ENCODE measurements around the gene VPS37D.
"Not testable (repeated sequence)": the region's sequence is repeated elsewhere in the genome, so short reads cannot be mapped to it uniquely, and the experiment has no call there.

Gene VPS37D, protein sequence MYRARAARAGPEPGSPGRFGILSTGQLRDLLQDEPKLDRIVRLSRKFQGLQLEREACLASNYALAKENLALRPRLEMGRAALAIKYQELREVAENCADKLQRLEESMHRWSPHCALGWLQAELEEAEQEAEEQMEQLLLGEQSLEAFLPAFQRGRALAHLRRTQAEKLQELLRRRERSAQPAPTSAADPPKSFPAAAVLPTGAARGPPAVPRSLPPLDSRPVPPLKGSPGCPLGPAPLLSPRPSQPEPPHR

DNA sequence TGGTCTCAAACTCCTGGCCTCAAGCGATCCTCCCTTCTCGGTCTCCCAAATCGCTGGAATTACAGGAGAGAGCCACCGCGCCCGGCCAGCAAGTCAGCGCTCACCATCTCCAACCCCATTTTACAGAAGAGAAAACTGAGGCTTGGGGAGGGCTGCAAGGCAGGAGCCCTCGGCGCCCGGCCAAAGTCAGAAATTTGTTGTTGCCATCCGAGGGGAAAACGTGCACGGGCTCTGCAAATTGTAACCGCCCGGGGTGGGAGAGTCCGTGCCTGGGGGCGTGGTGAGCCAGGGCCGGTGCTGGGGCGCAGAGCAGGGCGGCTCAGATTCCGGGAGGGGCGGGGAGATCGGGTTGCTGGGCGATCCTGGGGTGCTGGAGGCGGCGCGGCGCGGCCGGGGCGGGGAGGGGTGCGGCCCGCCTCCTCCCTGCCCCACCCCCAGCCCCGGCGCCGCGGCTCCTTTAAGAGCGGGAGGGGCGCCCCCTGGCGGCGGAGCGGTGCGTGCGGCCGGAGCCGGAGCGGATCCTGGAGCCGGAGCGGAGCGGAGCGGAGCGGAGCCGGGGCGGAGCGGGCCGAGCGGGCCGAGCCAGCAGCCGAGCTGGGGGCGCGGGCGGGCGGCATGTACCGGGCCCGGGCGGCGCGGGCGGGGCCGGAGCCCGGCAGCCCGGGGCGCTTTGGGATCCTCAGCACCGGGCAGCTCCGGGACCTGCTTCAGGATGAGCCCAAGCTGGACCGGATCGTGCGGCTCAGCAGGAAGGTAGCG, at the start of gene VPS37D:
Gene VPS37D, plus strand, starts transcription at position 488 of the 759 bp plus-strand sequence. Its CDS starts 128 bp downstream, at position 616.
- Histone ChIP-seq H3K9ac (ENCODE audit: low read length) (peak within 1 kb of the TSS; percentile 49), H3K4me3 (ENCODE audit: low read depth in 1 of 2, low read length in 2 of 2) (peak within 1 kb of the TSS; percentile 66 to 71), H3K27ac (ENCODE audit: low read depth, low read length) (peak within 1 kb of the TSS; percentile 34), H3K9me3 (ENCODE audit: low read length) (no peaks in the 10 kb centered on the region), H3K27me3 (ENCODE audit: control insufficient read depth in 1 of 2, insufficient read depth in 2 of 2, low read length in 2 of 2) (no peaks in the 10 kb centered on the region), H3K36me3 (ENCODE audit: insufficient read depth, low read length) (no peaks in the 10 kb centered on the region), H3K4me1 (ENCODE audit: insufficient read depth, low read length) (peaks cover 7% of the 10 kb centered on the region)

DNA sequence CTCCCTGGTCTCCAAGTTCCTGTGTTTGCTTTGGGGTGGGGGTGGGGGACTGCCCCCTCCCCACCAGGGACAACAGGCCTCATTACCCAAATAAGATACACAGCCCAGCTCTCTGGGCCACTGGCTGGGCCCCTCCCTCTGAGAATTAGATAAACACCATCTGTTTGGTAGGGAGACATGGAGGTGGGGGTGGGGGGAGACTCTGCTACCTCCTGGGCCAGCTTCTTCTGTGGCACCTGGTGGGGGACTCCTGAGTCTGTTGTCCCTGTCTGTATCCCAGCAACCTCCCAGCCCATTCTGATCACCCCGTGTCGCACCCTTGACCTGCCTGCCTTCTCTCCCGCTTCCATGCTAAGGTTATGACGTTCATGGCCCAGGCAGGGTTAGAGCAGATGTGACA, 49.1 kb upstream of the VPS37D start:
- Histone ChIP-seq H3K27me3 (ENCODE audit: control insufficient read depth in 1 of 2, insufficient read depth in 2 of 2, low read length in 2 of 2) (peaks cover 10 to 14% of the 10 kb centered on the region in 2 donors), H3K4me3 (ENCODE audit: low read depth in 1 of 2, low read length in 2 of 2) (no peak overlapping the region), H3K27ac (ENCODE audit: low read depth, low read length) (no peak overlapping the region), H3K36me3 (ENCODE audit: insufficient read depth, low read length) (no peaks in the 10 kb centered on the region), H3K9me3 (ENCODE audit: low read length) (no peaks in the 10 kb centered on the region), H3K9ac (ENCODE audit: low read length) (no peak overlapping the region), H3K4me1 (ENCODE audit: insufficient read depth, low read length) (peaks cover 4% of the 10 kb centered on the region)

DNA sequence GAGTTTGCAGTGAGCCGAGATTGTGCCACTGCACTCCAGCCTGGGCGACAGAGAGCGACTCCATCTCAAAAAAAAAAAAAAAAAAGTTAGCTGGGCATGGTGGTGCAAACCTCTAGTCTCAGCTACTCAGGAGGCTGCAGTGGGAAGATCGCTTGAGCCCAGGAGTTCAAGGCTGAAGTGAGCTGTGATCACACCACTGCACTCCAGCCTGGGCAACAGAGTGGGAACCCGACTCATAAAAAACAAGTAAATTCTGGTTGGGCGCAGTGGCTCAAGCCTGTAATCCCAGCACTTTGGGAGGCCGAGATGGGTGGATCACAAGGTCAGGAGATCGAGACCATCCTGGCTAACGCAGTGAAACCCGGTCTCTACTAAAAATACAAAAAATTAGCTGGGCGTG, 48.2 kb upstream of the VPS37D start:
- H3K36me3 ChIP-seq (ENCODE audit: insufficient read depth, low read length): not testable (repeated sequence)

DNA sequence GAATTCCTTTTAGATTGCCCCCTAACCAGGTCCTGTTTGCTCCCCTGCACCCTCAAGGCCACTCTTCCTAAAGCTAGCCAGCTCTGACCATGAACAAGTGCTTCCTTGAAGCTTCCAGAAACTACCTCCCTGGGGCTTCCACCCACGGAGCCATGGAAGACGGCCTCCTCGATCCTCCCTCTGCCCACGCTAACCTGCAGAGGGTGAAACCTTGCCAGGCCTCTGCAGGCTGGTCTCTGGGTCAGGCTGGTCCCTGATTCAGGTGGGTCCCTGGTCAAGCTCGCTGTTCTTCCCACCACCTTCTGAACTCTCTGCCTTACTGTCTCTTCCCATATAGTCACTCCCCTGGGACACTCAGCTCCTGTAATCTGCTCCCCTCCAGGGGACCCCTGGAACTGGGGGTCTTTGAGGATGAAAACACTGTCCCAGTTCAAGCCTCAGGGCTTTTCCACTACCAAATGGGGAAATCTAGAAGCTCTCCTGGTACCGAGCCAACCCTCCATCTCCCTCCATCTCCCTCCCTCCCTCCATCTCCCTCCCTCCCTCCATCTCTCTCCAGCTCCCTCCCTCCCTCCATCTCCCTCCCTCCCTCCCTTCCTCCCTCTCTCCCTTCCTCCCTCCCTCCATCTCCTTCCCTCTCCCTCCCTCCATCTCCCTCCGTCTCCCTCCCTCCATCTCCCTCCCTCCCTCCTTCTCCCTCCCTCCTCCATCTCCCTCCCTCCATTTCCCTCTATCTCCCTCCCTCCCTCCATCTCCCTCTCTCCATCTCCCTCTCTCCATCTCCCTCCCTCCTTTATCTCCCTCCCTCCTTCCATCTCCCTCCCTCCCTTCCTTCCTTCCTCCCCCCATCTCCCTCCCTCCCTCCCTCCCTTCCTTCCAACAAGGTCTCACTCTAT, 46.2 kb upstream of the VPS37D start:
- Histone ChIP-seq H3K36me3 (ENCODE audit: insufficient read depth, low read length) (no peaks in the 10 kb centered on the region), H3K4me3 (ENCODE audit: low read depth in 1 of 2, low read length in 2 of 2) (no peak overlapping the region), H3K27me3 (ENCODE audit: control insufficient read depth in 1 of 2, insufficient read depth in 2 of 2, low read length in 2 of 2) (peaks cover 12 to 34% of the 10 kb centered on the region in 2 donors), H3K9me3 (ENCODE audit: low read length) (no peaks in the 10 kb centered on the region), H3K4me1 (ENCODE audit: insufficient read depth, low read length) (peaks cover 4% of the 10 kb centered on the region), H3K27ac (ENCODE audit: low read depth, low read length) (no peak overlapping the region), H3K9ac (ENCODE audit: low read length) (no peak overlapping the region)

More for the DNA sequence above, 48.2 kb upstream of the VPS37D start:
- not testable (repeated sequence) for H3K9ac ChIP-seq (ENCODE audit: low read length); H3K4me1 ChIP-seq (ENCODE audit: insufficient read depth, low read length); H3K9me3 ChIP-seq (ENCODE audit: low read length); H3K27ac ChIP-seq (ENCODE audit: low read depth, low read length); H3K4me3 ChIP-seq (ENCODE audit: low read depth in 1 of 2, low read length in 2 of 2)
- peaks cover 12 to 23% of the 10 kb centered on the region in 2 donors for H3K27me3 ChIP-seq (ENCODE audit: control insufficient read depth in 1 of 2, insufficient read depth in 2 of 2, low read length in 2 of 2)

DNA sequence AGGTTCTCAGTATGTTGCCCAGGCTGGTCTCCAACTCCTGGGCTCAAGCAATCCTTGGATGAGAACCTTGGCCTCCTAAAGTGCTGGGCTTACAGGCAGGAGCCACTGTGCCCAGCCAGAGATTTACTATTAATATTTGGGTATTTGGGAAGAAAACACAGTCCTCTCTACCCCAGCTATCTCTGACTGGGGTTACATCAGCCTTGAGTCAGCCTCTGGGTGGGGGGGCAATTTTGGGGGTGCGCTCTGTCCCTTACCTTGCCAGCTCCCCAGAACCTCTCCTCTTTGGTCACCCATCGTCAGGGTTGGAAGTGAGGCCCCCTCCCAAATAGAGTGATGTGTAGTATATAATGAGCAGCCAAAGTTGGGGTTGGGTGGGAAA, 45.1 kb upstream of the VPS37D start:
- peaks cover 12 to 36% of the 10 kb centered on the region in 2 donors for H3K27me3 ChIP-seq (ENCODE audit: control insufficient read depth in 1 of 2, insufficient read depth in 2 of 2, low read length in 2 of 2)
- no peak overlapping the region for H3K27ac ChIP-seq (ENCODE audit: low read depth, low read length)
- H3K9ac ChIP-seq (ENCODE audit: low read length): no peak overlapping the region
- no peaks in the 10 kb centered on the region for H3K36me3 ChIP-seq (ENCODE audit: insufficient read depth, low read length)
- H3K9me3 ChIP-seq (ENCODE audit: low read length): no peaks in the 10 kb centered on the region
- peaks cover 4% of the 10 kb centered on the region for H3K4me1 ChIP-seq (ENCODE audit: insufficient read depth, low read length)
- no peak overlapping the region for H3K4me3 ChIP-seq (ENCODE audit: low read depth in 1 of 2, low read length in 2 of 2)

DNA sequence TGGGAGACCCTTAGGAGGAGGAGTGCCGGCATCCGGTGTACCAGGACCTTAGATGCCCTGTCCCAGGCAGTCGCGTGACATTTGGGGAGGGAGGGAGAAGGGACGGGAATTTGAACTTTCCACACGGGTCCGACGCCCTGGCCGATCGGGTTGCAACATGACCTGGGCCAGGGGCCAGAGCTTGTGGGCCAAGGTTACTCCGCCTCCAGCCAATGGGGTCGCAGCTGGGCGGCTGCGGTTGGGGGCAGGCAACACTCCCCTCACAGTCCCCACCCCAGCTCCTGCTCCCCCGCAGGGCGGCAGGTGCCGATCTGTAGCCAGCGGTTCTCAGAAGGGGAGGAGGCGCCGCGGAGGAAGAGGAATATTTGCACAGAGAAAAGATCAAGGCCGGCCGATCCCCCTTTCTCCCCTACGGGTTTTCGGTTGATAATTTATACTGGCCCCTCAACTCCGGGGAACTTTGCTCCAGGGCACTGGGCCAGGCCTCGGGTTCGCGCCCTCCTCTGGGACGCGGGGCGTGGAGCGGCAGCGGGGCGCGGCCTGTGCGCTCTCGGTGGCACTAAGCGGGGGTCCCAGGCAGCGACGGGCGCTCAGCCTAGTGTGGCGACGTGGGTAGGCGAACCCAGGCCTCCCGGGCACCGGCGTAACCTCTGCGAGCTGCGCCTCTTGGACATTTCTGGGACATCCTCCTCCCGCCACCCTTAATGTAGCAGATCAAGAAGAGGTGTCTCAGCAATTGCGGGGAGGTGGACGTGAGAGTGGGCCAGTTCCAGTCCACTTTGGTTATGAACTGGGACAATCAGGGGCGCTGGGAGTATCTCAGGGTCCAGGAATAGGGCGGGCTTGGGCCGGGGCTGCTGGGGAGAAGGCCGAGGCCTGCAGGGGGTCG, 44.5 kb upstream of the VPS37D start:
- Histone ChIP-seq H3K9ac (ENCODE audit: low read length) (no peak overlapping the region), H3K4me3 (ENCODE audit: low read depth in 1 of 2, low read length in 2 of 2) (peak overlapping the region in 1 of 2 donors; percentile 27), H3K36me3 (ENCODE audit: insufficient read depth, low read length) (no peaks in the 10 kb centered on the region)

DNA sequence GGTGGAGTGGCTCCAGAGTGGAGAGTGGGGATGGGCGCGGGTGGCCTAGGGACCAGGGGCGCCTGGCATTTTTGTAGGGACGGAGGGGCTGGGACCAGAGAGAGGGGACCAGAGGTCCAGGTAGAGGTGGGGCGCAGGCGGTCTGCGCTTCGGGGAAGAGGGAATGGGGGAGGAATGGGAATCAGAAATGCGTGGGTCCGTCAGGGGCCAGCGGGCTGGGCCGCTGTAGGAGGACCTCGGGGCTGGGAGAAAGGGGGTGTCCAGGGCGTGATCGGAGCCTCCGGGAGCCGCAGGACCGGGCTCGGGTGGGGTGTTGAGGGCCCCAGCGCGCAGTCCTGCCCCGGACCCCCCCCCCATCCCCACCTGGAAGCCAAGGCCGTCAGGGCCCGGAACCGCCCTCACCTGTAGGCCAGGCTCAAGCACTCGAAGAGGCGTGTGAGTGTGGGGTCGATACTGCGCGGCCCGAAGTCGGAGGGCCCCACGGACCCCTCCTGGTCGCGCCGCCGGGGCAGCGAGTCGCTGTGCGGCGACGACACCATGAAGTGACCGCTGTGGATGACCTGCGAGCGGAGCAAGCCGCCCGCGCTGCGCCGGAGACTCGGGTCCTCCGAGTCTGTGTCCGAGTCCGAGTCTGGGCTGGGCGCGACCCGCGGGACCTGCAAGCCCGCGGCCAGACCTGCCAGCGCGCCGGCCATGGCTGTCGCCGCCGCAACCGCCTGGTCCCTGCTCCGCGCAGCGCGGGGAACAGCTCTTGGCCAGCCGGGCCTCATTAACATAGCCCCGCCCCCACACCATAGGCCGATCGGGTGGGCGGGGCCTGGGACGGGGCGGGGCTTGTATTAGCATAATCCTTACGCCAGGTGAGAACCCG, 43.6 kb upstream of the VPS37D start, which contains the start of gene MLXIPL:
Gene MLXIPL, minus strand, starts transcription at position 725 of the 871 bp plus-strand sequence. Its CDS starts 30 bp downstream, at position 695.
- no peaks in the 10 kb centered on the region for H3K9me3 ChIP-seq (ENCODE audit: low read length)

More for the DNA sequence above, 44.5 kb upstream of the VPS37D start:
- peaks cover 4% of the 10 kb centered on the region for H3K4me1 ChIP-seq (ENCODE audit: insufficient read depth, low read length)
- no peak overlapping the region for H3K27ac ChIP-seq (ENCODE audit: low read depth, low read length)
- no peaks in the 10 kb centered on the region for H3K9me3 ChIP-seq (ENCODE audit: low read length)
- H3K27me3 ChIP-seq (ENCODE audit: control insufficient read depth in 1 of 2, insufficient read depth in 2 of 2, low read length in 2 of 2): peaks cover 12 to 43% of the 10 kb centered on the region in 2 donors

DNA sequence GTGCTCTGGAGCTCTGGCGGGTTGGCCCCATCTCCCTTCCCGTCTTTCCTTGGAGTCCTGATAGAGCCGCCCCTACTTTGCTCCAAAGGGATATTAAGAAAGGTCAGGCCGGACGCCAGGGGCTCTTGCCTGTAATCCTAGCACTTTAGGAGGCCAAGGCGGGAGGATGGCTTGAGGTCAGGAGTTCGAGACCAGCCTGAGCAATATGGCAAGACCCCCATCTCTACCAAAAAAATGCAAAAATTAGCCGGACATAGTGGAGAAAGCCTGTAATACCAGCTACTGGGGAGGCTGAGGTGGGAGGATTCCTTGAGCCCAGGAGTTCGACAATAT, 43.0 kb upstream of the VPS37D start:
- Histone ChIP-seq H3K9me3 (ENCODE audit: low read length) (no peaks in the 10 kb centered on the region), H3K36me3 (ENCODE audit: insufficient read depth, low read length) (no peaks in the 10 kb centered on the region), H3K9ac (ENCODE audit: low read length) (no peak overlapping the region), H3K4me1 (ENCODE audit: insufficient read depth, low read length) (peaks cover 4% of the 10 kb centered on the region), H3K27me3 (ENCODE audit: control insufficient read depth in 1 of 2, insufficient read depth in 2 of 2, low read length in 2 of 2) (peaks cover 15 to 47% of the 10 kb centered on the region in 2 donors), H3K27ac (ENCODE audit: low read depth, low read length) (no peak overlapping the region), H3K4me3 (ENCODE audit: low read depth in 1 of 2, low read length in 2 of 2) (peak overlapping the region in 1 of 2 donors; percentile 52)

More for the DNA sequence above, 43.6 kb upstream of the VPS37D start, which contains the start of gene MLXIPL:
- Histone ChIP-seq H3K27me3 (ENCODE audit: control insufficient read depth in 1 of 2, insufficient read depth in 2 of 2, low read length in 2 of 2) (peaks cover 15 to 47% of the 10 kb centered on the region in 2 donors), H3K4me3 (ENCODE audit: low read depth in 1 of 2, low read length in 2 of 2) (peak within 1 kb of the TSS; percentile 27 to 52), H3K27ac (ENCODE audit: low read depth, low read length) (no peak within 1 kb of the TSS), H3K9ac (ENCODE audit: low read length) (no peak within 1 kb of the TSS), H3K36me3 (ENCODE audit: insufficient read depth, low read length) (no peaks in the 10 kb centered on the region), H3K4me1 (ENCODE audit: insufficient read depth, low read length) (peaks cover 4% of the 10 kb centered on the region)

DNA sequence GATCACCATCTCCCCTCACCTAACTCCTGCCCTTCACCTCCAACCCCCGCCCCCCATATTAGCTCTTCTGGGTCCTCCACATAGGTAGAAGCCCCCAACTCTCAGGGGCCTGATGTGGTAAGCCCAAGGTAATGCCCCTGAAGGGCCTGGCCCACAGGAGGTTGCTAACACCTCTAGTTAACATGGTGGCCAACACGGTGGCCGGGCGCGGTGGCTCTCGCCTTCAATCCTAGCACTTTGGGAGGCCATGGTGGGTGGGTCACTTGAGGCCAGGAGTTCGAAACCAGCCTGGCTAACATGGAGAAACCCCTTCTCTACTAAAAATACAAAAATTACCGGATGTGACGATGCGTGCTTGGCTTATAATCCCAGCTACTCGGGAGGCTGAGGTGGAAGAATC, 42.4 kb upstream of the VPS37D start:
- H3K4me3 ChIP-seq (ENCODE audit: low read depth in 1 of 2, low read length in 2 of 2): no peak overlapping the region
- no peaks in the 10 kb centered on the region for H3K9me3 ChIP-seq (ENCODE audit: low read length)
- H3K27ac ChIP-seq (ENCODE audit: low read depth, low read length): no peak overlapping the region
- H3K36me3 ChIP-seq (ENCODE audit: insufficient read depth, low read length): no peaks in the 10 kb centered on the region
- peaks cover 15 to 47% of the 10 kb centered on the region in 2 donors for H3K27me3 ChIP-seq (ENCODE audit: control insufficient read depth in 1 of 2, insufficient read depth in 2 of 2, low read length in 2 of 2)
- H3K4me1 ChIP-seq (ENCODE audit: insufficient read depth, low read length): peaks cover 4% of the 10 kb centered on the region
- H3K9ac ChIP-seq (ENCODE audit: low read length): no peak overlapping the region

DNA sequence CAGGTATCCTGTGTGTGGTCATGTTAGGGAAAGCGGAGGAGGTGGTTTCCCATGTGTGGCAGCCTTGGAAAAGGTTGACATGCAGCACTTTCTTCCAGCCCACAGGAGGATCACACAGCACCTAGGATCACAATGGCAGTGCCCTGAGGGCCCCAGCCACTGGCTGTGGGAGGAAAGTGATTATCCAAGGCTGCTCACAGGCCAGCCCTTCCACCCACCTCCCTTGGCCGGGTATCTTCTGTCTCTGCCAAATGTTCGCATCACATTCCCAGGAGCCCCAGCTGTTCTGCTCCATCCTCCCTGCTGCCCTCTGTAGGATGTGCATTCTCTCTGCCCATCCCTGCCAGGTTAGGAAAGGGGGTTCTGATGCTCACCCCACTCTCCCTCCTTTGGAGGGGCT, 40.8 kb upstream of the VPS37D start:
- H3K9ac ChIP-seq (ENCODE audit: low read length): no peak overlapping the region
- H3K9me3 ChIP-seq (ENCODE audit: low read length): no peaks in the 10 kb centered on the region
- no peak overlapping the region for H3K4me3 ChIP-seq (ENCODE audit: low read depth in 1 of 2, low read length in 2 of 2)
- peaks cover 4% of the 10 kb centered on the region for H3K4me1 ChIP-seq (ENCODE audit: insufficient read depth, low read length)
- no peak overlapping the region for H3K27ac ChIP-seq (ENCODE audit: low read depth, low read length)
- peaks cover 15 to 47% of the 10 kb centered on the region in 2 donors for H3K27me3 ChIP-seq (ENCODE audit: control insufficient read depth in 1 of 2, insufficient read depth in 2 of 2, low read length in 2 of 2)
- no peaks in the 10 kb centered on the region for H3K36me3 ChIP-seq (ENCODE audit: insufficient read depth, low read length)

All from muscle layer of colon (tissue), 2 donors.